Stimulated activated CD4-positive, alpha-beta T cell treated with anti-CD3 and anti-CD28 coated beads, TNF-alpha, amount 100 ng/mL, for 24 hours (primary cell): ENCODE measurements around the gene SLC39A3.

ENCODE experiments used
- DNase-seq, 3 experiments: peaks; one replicate each; pipeline ENCODE4 v3.0.0-alpha.2; 2020; ENCODE audit warnings: low read depth in 3 of 3

SLC39A3 gene

DNA sequence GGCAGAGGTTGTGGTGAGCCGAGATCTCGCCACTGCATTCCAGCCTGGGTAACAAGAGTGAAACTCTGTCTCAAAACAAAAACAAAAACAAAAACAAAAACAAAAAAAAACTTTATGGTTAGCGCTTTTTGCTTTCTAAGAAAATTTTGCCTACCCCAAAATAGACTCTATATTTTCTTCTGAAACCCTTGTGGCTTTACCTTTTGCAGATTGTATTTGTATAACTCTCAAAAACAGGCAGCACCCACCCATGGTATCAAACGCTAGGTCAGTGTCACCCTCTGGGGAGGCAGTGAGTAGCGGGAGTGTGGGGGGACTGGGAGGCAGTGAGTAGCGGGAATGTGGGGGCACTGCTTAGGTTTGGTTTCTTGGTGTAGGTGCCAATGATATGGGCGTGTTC, 7.5 kb upstream of the SLC39A3 start:
- no peak for DNase-seq

DNA sequence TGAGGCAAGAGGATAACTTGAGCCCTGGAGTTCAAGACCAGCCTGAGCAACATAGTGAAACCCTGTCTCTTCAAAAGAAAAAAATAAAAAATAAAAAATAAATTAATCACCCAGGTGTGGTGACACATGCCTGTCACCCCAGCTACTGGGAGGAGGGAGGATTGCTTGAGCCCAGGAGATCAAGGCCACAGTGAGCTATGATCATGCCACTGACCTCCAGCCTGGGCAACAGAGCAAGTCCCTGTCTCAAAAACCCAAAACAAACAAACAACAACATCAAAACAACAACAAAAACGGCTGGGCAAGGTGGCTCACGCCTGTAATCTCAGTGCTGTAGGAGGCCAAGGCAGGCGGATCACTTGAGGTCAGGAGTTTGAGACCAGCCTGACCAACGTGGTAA, 4.3 kb upstream of the SLC39A3 start:
- DNase-seq, result no peak

DNA sequence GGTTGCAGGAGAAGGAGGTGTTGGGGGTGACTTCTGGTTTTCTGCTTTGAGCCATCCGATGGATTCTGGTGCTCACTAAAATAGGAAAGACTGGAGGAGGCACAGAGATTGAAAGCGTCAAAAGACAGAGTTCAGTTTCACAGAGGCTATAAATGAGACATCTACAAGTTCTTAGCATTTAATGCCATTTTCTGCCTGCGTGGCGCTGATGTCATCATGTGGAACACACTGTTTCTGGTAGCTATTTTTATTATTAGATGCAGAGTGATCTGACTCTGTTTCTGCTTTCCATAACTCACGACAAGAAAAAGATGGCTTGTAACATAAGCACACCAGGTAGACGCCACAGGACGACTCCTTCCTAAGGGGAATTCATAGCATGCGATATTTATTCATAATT, 3.3 kb upstream of the SLC39A3 start:
- no peak for DNase-seq

DNA sequence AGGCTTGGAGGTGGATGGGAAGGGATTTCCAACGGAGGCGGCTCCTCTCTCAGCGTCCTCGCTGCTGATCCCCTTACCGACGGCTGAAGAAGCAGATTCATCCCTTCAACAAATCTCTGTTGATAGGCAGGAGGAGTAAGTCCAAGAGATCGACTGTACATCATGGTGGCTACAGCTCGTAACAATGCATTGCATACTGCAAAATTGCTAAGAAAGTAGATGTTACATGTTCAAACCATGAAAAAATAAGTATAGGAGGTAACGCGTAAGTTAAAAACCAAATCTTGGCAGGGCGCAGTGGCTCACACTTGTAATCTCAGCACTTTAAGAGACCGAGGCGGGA, 468 bp upstream of the SLC39A3 start:
- no peak for DNase-seq

DNA sequence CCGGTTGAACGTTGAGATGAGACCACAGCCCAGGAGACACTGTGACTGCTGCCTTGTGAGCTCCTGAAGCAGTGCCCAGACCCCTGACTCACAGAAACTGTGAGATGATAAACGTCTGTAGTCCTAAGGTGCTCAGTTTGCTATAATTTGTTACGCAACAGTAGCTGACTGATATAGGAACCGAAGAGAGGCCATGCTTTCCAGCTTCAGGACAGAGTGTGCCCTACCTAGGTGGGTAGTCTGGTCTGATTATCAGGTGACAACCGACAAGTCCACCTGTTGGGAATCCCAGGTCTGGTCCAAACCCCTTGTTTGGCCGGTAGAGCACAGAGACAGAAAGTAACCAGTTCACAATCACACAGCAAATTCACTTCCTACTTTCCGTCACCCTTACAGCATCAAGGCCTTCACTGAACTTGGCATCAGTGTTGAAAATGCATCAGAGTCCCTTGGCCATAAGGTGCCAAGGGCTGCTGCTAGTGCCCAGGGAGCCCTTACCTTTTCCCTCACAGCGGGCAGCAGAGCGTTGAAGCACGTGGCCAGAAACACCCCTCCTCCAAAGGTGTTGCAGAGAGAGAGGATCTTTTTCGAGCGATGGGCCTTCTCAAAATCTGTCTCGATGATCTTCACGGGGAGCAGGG, 3.1 kb downstream of the SLC39A3 start:
- no peak for DNase-seq

DNA sequence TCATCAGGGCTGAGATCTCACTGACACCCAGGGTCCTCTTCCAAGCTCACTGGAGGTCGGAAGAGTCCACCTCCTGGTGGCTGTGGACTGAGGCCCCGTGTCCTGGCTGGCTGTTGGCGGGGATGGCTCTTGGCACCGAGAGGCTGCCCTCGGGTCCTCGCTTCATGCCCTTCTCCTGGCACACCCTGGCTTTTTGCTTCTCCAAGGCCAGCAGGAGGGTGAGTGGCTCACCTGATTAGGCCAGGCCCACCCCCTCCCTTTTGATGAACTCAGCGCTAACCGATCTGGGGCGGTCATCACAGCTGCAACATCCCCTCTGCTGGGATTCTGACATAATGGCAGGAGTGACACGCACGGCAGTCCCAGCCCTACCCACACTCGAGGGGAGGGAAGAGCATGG, 4.4 kb downstream of the SLC39A3 start:
- DNase-seq, result no peak

DNA sequence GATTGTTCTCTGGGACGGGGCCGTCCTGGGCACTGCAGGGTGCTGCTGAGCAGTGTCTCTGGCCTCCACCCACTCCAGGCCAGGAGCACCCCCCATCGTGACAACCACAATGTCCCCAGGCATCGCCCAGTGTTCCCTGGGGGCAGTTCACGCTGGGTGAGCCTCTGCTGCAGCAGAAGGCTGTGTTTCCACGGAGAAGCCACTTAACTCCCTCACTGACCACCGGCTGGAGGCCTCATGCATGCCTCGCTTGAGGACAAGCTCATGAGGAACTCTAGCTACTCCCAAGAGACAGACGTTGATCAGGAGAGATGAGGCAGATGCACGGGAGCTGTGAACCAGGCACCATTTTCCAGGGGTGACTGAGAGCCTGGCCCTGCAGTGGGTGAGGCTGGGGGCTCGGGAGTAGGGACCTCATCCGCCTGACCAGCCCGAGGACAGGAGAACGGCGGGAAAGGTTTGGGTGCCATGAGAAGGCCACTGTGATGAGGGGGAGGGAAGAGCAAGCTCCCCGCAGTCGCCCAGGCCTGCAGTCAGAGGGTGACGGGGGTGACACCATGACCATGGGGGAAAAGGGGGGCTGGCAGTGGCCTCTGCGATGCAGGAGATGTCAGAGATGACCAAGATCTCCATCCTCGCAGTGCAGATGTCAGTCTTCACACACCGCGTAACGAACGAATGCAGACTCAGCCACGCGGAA, 5.1 kb downstream of the SLC39A3 start:
- no peak for DNase-seq

DNA sequence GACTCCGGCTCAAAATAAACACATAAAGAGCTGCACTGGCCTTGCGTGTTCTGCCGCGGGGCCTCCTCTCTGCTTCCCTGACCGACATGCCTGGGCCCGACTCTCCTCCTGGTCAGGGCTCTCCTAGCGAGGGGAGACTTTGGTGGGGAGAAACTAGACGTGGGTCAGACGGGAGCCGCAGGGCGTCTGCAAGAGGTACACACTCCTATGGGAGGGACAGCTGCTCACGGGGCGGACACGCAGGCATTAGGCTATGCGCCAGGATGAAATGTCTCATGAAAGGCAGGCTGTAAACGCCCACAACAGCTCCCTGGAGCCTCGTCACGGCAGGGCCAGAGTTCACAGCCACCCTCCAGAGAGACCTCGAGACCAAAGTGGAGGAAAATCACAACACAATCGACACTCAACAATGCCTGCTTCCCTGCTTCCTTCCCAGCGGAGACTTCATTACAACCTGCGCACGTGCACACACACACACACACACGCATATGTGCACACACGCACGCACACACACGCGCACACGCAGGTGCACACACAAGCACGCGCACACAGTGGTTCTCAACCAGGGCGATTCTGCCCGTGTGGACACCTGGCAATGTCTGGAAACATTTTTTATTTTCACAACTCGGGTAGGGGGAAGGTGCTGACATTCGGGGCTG, 5.8 kb downstream of the SLC39A3 start:
- DNase-seq, result no peak

DNA sequence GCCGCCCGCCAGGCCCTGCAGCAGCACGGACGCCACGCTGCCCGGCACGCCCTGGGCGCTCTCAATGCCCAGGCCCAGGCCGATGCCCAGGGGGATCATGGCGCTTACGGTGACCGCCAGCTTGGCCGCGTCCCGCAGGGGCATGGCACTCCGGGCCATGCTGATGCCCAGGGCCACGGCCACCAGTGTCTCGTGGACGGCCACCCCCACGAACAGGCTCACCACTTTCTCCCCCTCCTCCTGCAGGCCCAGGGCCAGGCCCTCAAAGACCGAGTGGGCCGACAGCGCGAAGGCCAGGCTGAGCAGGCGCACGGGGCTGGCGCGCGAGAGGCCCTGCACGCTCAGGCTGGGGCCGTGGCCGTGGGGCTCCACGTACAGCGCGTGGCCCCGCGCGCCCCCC, 6.9 kb downstream of the SLC39A3 start:
- no peak for DNase-seq

DNA sequence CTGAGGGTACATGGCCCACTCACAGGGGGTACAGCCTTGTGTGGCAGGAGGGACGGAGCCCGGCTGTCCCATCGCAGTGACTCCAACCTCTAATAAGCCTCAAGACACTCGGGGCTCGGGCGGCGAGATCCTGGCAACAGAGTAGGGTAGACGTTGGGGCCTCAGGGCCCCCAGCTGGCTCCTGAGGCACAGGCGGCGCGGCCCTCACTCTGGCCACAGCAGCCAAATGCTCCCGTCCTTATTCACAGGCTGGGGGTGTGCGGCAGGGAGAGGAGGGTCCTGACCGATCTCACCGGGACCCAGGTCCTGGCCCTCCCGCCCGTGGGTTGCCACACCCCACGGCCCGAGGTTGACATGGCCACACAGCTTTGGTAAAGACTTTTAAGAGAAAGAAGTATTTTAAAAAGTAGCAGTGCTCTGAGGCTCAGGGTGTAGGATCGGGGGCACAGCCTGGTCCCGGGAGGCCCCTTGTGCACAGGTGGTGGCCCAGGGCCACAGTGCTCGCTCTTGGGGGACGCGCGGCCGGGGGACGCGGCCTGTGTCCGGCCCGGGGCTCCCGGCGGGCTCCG, 7.6 kb downstream of the SLC39A3 start:
- DNase-seq, result no peak

DNA sequence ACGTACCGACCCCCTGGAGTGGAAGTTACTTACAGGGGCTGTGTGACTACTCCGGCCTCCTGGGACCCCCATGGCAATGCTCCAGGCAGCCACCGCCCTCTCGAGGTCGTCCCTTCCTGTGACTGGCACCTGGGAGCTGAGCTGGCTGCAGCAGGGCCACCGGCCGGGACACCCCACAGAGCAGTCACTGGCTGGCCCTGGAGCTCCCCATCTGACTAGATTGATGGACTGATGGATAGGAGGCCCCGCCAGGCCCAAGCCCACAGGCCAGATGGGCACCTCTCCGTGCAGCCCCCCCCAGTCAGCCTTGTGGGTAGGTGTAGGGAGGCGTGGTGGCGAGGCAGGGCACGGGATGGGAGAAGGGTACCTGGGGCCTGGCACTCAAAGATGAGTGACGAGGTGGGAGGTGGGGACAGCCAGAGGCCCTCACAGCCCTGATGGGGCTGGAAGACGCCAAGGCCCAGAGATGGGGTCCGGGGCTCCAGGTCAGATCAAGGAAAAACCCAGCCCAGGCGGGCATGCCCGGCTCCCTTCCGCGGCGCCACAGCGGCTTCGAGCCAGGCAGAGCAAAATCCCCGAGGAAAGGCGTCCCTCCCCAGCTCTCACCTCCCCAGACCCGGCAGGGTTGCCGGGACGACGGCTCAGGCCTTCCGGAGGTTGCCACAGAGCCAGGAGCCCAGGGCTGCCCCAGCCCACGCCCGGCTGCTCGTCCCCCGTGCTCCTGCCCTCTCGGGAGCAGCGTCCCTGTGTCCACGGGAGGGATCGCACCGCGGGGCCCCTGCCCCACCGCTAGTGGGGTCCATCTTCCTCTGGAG, 8.4 kb downstream of the SLC39A3 start:
- no peak for DNase-seq

DNA sequence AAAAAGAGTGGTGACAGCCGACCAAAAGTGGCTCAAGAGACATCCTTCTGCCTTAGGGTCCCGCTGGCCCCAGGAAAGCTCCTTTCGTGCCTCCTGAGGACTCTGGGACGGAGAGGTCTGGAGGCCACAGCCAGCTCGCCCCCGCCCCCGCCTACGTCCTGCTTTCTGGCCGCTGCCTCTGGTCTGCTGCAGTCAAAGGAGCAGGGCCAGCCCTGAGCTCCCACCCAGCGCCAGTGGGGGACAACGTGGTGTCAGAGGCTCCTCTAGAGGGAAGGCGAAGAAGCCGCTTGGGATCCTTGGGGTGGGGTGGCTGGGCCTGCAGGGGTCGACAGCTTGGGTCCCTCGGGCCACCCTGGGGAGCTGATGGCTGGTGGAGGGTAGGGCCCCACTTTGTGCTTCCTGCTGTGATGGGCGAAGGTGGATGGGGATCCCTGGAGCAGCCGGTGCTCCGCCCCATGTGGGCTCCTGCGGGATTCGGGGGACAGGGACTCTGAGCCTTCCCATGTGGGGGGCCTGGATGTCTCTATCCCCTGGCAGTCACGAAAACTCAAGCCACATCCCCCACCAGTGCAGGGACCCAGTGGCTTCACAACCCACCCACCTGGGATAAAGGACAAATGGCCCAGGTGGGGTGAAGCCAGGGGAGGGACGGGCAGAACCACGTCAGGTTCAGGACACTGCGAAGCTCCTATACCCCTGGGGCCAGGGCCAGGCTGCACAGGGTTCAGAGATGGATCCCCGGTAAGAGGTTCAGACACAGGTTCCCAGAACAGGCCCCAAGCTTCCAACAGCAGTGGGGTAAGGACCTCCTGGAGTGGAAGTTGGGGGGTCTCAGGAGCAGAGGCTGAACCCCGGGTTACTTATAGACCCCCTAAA, 9.6 kb downstream of the SLC39A3 start:
- DNase-seq, result no peak

DNA sequence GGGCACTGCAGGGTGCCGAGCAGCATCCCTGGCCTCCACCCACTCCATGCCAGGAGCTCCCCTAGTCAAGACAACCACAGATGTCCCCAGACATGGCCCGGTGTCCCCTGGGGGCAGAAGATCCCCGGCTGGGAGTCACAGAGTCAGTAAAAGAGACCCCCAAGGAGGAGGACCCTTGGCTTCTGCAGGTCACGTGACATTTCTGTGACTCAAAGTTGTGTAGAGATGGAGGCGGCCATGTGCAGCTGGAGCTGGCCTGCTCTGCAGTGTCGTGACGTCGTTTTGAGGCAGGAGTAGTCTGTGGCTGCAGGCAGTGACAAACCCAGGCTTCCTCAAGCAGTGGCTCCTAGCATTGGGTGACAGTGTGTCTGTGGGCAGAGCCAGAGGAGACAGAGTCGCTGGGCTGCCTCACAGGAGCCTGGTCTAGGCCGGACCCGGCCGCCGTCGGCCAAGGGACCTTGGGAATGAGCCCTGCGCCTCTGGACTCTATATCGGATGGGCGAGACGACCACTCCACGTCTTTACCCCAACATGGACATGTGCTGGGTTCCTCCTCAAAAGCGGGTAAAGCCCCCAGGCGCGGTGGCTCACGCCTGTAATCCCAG, 10.9 kb downstream of the SLC39A3 start:
- DNase-seq, result no peak

DNA sequence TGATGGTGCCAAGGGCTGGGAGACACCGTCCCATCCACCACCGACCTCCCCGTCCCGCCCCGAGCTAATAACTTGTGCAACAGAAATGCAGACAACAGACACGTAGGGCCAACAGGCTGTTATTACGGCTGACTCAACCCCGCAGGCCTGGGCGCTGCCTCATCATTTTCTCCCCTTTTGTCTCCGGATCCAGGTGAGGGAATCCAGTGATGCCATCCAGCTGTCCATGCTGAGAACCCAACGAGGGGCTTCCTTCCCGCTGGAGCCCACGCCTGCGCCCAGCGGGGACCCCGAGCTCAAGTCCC, 12.2 kb downstream of the SLC39A3 start:
- no peak for DNase-seq

DNA sequence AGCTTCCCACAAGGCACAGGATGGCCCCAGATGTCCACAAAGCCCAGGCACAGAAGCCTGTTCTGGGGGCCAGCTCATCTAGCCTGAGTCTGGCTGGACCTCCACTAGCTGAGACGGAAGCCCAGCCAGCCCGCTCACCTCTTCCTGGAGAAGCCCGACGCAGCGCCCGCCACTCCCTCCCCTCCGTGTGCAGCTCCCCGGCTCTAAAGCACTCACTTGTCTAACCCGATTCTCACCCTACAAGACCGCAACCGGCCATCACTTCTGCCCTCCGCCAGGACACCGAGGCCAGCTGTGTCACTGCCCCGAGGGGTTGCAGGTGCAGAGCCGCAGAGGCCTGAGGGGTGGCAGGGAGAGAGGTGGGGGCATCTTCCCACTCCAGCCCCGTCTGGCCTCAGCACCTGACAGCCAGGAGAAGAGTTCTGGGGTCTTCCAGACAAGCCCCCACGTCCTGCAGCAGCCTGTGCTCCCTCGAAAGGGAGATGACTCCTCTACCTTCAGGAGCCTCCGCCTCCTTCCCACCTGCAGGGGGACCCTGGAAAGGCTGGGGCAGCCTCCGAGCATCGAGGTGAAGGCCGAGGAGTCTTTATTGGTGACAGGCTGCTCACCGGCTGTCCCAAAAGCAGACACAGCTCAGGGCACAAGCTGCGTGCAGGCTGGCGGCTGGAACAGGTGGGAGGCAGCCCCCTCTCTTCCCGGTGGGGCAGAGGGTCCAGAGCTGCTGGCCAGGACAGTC, 12.7 kb downstream of the SLC39A3 start:
- DNase-seq, result no peak

DNA sequence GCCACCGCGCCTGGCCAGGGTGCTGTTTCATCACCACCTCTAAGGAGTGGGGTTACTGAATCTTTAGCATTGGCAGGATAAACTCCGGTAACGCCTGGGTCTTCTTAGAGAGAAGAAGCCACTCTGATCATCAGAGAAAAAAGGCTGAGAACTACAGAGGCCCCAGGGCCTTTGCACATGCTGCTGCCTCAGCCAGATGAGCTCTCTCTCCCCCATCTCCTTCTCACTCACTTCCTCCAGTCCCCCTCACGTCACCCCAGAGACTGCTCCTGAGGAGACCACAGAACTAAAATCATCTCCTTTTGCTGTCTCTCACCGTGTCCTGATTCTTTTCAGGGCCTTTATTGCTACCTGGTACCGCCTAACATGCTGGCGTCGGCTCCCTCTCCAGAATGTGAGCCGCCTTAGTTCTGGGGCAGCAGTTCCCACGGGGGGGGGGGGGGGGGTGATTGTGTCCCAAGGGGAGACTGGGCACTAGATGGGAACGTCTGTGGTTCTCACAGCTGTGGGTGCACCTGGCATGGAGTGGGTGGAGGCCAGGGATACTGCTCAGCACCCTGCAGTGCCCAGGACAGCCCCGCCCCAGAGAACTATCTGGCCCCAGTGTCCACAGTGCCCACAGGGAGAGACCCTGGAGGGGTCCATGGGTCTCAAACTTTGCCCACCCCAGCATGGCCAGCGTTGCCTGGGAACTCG, 13.5 kb downstream of the SLC39A3 start:
- no peak for DNase-seq

DNA sequence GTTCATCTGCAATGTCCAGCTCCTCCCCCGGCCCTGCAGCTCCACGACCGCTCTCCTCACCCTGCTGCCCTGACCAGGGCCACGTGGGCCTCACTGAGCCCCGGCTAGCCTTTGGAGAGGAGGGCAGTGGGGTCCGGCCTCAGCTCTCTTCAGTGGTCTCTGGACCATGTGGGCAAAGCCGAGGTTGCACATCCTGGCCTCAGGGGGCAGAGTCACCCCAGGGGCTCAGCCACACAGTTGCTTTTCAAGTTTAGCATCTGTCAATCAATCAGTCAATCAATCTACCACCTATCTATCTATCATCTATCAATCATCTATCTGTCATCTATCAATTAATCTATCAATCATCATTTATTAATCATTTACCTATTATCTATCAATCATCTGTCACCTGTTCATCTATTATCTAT, 15.7 kb downstream of the SLC39A3 start:
- DNase-seq, result no peak

DNA sequence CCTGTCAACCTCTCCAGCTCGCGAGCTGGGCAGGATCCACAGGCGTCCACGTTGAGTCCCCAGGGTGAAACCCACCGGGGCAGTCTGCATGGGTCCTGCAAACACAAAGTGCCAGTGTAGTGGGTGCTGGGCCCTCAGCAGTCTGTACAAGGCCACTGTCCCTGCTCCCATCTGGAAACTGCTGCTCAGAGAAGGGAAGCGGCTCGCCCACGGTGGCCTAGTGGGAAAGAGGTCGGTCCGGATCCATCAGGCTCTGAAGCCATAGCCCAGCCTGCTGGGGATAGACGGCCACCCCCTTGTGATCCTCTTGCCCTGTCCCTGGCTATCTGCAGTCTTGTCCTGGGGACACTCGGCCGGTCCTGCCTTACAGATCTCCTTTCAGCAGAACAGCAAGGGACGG, 16.1 kb downstream of the SLC39A3 start:
- no peak for DNase-seq

DNA sequence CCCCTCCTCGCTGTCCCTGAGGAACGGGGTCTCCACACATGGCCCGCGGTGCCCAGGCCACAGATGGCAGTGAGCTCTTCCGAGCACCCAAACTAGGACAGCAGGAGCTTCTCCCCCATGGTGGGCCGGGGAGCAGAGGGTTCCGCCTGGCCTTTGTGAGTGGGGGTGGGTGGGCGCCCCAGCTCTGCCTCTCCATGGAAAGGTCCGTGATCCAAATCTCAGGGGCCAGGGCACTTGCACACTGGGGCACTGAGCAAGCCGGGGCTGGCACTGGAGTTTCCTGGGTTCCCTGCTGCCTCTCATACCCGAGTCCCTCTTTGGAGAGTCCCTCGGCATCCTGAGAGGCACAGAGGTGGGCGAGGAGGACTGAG, 16.5 kb downstream of the SLC39A3 start:
- no peak for DNase-seq
